Stimulated activated naive CD4-positive, alpha-beta T cell (primary cell): ENCODE data around the gene BHLHE40.

Experiments used
- DNase-seq, 6 experiments: peaks; one replicate each; lab custom pipeline; 2025; lab: John Stamatoyannopoulos, UW

BHLHE40 gene

DNA sequence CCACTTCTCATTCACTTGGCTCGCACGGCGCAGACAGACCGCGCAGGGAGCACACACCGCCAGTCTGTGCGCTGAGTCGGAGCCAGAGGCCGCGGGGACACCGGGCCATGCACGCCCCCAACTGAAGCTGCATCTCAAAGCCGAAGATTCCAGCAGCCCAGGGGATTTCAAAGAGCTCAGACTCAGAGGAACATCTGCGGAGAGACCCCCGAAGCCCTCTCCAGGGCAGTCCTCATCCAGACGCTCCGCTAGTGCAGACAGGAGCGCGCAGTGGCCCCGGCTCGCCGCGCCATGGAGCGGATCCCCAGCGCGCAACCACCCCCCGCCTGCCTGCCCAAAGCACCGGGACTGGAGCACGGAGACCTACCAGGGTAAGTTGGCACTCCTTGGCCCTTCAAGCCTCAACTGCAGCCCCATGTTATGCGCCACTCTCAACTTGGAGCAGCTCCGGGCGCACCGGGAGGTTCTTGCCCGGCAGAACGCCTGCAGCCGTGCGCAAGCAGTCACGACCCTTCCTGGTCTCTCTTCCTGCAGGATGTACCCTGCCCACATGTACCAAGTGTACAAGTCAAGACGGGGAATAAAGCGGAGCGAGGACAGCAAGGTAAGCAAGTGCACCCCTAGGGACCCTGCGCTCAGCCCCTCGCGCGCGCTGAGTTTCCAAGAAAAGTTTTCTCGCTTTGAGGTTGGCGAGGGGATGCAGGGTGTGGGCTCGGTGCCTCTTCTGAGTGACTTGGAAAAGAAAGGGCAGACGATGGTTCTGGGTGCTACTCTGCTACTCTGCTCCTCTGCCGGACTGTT is at the start of gene BHLHE40:
Gene BHLHE40, plus strand, starts transcription at position 10 of the 801 bp plus-strand sequence. Its CDS starts 282 bp downstream, at position 292.
- DNase-seq: peak in 4 of 6 experiments; percentile 37 to 75 (median 54)

DNA sequence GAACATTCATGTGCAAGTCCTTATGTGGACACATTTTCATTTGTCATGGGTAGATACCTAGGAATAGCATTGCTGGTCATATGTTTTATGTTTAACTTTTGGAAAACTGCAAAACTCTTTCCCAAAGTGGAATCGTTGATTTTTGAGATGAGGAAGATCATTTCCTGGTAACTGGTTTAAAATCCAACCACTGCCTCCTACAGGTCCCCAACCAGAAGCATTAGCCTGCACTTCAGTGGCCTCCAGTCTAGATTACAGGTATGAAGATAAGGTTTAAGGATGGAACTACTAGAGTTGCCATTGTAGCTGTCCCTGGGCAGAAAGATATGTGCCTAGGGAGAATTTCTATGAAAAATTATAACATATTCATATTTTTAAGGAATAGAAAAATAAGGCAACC is 48.7 kb upstream of the BHLHE40 start:
- no peak for DNase-seq

DNA sequence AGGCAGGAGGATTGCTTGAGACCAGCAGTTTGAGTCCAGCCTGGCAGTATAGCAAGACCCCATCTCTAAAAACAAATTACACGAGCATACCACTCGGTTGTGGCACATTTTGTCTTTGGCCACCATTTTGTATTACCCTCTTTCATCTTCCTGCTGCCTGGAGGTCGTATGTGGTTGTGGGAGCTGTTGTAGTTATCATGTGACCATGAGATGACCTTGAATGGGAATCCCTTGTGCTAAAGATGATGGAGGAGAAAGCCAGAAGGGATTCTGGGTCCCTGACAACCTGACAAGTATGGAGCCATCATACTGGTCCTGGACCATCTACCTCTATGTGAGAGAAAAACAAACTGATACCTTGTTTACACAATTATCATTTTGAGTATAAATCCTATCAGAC is 45.2 kb upstream of the BHLHE40 start:
- no peak for DNase-seq

DNA sequence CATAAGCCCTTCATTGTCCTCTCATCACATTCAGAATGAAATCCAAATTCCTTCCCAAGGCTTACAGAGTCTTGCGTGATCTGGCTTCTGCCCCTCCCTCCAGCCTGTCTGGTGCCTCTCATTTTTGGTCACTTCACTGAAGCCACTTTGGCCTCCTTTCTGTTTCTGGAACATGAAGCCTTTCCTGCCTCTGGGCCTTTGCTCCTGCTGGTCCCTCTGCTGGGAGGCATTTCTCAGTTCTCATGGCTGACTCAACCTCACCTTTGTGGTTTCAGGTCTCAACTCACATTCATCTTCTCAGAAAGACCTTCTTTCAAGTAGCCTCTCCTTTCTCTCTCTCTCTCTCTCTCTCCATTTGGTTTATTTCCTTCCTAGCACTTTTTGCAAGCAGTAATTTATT is 43.9 kb upstream of the BHLHE40 start:
- DNase-seq: no peak

DNA sequence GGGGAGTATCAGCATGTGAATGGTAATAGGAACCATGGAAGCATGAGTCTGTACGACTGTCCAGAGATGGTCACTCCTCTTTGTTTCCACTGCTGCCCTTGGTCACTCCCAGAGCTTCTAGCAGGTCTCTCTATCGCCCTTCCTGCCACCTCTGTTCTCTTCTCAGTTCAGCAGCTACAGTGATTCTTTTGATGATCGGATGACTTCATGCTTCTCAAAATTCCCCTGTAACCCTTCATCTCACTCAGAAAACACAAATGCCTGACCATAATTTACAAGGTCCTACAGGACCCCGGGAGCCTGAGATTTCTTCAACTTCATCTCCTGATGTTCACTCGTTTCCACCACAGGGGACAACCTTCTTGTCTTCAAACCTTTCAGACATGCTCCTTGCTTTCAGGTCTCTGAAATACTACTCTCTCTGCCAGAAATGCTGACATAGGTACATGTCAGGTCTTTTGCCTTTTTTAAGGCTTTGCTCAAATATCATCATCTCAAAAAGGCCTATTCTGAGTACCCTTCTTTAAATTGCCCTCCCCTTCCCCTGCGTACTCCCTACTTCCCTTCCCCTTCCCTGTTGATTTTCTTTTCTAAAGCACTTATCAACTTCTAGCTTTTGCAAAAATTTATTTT is 42.1 kb upstream of the BHLHE40 start:
- DNase-seq: no peak

DNA sequence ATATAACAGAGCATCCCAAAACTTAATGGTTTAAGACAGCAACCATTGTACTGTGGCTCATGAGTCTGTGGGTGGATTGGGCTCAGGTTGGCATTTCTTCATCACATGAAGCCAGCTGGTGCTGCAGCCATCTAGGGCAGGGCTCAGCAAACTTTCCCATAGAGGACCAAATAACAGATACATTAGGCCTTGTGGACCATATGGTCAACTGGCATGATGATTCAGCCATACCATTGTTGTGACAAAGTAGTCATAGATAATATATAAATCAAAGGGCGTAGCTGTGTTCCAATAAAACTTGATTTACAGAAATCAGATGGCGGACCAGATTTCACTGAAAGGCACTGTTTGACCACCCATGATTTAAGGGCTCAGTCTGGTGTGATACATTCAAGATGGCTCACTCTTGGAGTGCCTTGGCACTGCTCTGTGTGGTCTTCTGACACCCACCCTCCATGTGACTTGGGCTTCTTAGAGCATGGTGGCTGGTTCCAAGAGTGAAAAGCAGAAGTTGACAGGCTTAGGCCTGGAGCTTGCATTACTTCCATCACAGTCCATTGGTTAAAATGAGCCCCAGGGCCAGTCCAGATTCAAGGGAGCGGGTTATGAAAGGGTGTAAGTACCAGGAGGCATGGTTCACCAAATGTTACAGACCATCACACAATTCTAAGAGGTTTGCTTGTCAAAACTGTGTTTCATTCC is 40.8 kb upstream of the BHLHE40 start:
- no peak for DNase-seq

DNA sequence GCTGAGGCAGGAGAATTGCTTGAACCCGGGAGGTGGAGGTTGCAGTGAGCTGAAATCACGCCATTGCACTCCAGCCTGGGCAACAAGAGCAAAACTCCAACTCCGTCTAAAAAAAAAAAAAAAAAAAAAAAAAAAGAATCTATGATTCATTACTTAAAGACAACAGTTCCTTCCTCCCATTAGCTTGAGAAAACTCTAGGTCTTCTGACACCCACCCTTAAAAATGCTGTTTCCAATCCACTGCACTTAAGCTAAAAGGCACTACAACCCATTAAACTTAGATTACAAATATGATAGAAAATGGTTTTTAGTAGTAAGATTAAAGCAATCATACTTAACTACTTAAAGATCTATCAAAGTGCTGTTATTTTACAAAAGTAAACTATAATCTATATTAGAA is 40.0 kb upstream of the BHLHE40 start:
- DNase-seq: no peak

DNA sequence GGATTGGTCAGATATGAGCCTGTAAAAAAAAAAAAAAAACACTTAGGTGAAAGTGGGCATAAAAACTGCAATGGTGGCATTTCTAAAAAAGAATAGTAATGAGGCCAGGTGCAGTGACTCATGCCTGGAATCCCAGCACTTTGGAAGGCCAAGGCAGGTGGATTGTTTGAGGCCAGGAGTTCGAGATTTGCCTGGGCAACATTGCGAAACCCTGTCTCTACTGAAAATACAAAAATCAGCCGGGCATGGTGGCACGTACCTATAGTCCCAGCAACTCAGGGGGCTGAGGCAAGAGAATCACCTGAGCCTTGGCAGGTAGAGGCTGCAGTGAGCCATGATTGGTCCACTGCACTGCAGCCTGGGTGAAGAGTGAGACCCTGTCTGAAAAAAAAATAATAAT is 38.3 kb upstream of the BHLHE40 start:
- DNase-seq: no peak

DNA sequence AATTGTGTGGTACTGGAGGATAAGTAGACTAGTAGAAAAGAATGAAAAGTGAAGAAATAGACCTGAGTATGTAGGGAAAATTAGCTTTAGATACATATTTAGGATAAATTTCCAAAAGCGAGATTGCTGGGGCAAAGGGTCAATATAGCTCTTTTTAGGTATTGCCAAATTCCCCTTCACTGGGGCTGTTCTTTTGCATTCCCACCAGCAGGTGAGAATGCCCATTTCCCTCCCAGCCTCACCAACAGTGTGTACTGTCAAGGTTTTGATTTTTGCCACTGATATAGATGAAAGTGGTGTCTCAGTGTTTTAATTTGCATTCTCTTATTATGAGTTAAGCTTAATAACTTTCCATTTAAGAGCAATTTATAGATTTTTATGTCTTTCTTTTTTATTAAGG is 35.7 kb upstream of the BHLHE40 start:
- no peak for DNase-seq

DNA sequence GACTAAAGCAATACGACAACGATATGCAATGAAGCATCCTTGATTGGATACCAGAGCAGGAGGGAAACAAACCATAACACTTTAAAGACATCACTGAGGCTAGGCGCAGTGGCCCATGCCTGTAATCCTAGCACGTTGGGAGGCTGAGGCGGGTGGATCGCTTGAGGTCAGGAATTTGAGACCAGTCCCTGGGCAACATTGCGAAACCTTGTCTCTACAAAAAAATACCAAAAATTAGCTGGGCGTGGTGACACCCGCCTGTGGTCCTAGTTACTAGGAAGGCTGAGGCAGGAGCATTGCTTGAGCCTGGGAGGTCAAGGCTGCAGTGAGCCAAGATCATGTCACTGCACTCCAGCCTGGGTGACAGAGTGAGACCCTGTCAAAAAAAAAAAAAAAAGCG is 33.9 kb upstream of the BHLHE40 start:
- no peak for DNase-seq

DNA sequence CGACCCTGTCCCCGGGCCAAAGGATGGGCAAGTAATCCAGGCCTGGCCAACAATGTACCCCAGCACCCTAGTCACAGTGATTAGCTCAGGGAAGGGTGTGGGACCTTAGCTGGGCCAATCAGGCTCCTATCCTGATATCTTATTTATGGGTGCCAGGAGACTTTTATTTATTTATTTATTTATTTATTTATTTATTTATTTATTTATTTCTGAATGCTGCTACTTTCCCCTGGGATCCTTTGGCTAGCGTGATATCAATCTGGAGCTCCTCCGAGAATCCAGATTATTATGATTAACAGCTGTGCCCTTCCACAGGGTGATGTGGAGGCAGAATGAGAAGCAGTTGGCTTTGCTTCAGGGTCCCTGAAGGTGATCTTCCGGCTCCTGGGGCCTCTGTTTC is 32.2 kb upstream of the BHLHE40 start:
- DNase-seq: no peak

DNA sequence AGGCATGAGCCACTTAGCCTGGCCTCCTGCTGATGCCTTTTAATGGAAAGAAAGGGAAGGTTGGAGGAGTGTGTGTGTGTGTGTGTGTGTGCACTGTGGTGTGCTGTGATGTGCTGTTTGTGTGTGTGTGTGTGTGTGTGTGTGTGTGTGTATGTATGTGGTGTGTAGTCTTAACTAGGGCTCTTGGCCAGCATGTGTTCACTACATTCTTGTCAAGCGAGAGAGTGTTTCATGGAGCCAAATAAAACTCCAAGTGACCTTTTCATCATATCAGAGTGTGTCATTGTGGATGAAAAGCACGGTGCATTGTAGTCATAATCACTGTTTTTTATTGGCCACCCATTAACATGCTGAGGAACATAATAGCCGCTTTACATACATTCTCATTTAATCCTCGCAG is 30.8 kb upstream of the BHLHE40 start:
- DNase-seq: no peak

DNA sequence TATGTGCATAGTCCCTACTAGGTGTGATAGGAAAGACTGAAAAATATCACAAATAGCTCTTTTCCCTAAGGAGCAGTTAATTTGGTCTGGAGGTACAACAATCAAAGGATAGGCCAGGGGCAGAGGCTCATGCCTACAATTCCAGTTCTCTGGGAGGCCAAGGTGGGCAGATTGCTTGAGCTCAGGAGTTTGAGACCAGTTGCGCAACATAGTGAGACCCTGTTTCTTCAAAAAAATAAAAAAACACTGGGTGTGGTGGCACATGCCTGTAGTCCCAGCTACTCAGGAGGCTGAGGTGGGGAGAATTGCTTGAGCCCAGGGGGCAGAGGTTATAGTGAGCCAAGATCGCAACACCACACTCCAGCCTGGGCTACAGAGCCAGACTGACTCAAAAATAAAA is 30.2 kb upstream of the BHLHE40 start:
- no peak for DNase-seq

DNA sequence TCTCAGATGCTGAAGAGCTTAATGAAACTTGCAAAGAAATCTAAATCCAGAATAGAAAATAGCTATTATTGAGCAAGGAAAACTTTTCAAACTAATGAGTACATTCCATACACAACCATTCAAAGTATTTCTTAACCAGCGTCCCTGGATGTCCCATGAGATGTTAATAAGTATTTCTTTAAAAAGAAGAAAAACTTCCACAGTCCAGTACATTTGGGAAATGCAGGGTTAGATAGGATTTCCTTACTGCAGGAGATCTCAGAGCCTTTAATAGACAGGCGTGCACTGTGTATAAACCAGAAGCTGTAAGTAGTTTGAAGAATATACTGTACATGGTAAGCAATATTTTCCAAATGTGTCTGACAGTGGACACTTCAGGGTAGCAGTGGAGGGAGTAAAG is 29.6 kb upstream of the BHLHE40 start:
- DNase-seq: no peak

DNA sequence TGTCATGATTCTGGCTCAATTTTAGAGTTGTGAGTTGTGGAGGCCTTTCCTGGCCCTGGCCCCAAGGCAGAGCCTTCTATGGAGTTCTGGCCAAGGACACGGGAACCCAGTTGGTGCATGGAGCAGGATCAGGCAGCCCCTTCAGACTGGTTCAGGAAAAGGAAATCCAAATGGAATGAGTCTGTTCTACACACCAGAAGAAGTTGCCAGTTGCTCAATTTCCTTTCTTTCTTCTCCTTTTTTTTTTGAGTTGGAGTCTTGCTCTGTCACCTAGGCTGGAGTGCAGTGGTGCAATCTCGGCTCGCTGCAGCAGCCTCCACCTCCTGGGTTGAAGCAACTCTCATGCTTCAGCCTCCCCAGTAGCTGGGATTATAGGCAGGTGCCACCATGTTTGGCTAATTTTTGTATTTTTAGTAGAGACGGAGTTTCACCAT is 28.9 kb upstream of the BHLHE40 start:
- DNase-seq: no peak

DNA sequence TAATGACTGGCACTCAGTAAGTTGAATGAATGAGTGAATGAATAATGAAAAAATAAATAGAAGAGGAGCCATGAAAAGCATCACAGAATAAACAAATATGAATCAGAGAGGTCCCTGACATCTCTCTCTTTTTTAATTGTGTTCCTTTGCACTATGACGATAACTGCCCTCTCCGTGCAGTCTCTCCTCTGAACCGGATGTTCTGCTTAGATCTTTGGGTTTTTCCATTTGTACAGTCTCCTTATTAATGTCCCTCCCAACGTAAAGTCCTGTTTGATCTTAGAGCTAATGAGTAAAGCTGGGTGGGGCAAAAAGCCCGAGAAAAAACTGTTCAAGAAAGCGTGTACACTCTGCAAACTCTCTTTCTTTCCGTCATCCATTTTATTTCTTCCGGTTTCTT is 28.3 kb upstream of the BHLHE40 start:
- no peak for DNase-seq

DNA sequence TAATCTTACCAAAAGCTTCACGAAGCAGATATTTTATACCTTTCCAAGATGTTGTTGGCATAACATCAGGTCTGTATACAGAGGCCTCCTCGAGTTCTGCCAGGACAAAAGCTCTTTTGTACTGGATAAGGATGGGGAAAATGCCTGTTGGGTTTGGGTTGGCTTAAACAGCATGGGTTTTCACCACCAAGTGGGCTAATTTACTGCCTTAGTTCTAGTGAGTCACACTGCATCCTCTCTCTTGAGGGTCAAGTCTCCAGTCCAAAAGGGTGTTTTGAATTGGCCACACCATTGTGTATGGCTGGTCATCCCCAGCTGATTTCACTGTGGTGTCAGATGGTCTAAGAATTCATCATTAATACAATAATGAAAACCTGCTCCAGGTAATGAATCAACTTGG is 26.1 kb upstream of the BHLHE40 start:
- no peak for DNase-seq

DNA sequence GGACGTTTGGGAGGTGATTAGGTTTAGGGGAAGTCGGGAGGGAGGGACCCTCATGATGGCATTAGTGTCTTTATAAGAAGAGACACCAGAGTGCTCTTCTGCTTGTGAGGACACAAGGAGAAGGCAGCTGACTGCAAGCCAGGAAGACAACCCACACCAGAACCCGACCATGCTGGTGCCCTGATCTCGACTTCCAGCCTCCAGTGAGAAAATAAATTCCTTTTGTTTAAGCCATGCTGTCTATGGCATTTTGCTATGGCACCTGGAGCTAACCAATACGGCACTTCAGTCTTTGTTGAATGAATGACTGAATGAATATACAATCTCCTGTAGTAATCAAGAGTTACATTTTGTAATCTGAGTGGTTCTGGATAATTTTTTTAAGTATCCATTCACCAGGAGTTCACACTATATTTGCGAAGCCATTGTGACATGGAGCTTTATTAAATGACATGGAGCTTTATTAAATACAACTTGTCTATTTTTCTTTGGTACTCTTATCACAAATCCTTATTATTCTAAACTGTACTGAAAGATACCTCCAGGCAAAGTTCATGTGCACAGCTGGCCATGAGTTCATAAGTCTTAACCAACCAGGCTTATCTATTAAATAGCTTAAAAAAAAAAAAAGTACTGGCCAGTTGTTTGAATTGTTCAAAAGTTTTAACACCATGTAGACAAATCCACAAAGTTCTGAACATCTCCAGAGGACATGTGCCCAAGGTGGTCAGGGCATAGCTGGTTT is 24.8 kb upstream of the BHLHE40 start:
- DNase-seq: no peak

DNA sequence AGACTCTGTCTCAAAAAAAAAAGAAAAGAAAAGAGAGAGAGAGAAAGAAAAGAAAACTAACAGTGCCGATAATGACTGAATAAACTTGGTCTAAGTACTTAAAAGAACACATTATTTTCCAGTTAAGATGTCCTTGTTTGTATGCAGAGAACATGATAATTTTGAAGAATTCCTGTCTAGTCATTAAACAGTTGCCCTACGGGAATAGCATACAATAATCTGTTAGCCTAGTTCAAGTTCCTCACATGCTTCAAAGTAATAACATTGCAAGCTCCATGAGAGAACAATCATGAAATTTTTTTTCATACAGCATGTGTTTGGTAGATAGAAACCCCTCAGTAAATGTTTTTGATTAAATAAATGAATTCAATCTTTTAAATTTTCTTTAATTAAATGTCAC is 23.1 kb upstream of the BHLHE40 start:
- no peak for DNase-seq

DNA sequence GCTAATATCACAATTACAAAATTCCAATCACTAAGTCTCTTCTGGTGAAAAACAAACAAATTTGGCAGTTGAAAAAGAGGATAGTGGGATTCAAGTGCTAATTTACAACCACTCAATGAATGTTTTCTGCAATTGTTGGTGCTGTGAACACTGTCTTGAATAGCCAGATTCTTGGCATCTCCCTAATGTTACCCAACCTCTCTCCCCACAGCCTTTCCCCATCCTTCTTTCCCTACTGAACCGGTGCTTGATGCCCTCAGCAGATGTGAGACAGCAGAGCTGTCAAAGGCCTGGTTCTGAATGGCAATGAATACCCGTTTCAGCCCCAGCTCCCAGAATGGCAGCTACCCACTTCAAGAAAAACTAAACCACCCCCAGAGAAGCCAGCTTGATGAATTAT is 22.5 kb upstream of the BHLHE40 start:
- no peak for DNase-seq

DNA sequence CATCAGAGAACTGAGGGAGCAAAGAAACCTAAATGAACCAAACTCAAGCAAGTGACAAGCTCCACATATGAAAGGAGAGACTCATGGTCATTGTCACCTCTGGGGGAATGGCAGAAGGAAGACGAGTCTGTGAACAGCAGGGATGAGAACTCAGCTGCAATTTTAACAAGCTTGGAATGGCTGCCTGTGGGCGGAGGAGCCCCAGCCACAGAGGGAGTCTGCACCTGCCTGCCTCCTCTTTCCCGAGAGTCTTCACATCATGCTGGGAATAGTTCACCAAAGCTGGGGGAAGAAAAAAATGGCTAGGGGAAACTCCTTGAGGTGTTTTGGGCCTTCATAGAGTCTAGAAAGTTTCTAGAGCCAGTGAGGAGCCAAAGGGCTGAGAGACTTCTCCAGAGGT is 21.3 kb upstream of the BHLHE40 start:
- DNase-seq: no peak

DNA sequence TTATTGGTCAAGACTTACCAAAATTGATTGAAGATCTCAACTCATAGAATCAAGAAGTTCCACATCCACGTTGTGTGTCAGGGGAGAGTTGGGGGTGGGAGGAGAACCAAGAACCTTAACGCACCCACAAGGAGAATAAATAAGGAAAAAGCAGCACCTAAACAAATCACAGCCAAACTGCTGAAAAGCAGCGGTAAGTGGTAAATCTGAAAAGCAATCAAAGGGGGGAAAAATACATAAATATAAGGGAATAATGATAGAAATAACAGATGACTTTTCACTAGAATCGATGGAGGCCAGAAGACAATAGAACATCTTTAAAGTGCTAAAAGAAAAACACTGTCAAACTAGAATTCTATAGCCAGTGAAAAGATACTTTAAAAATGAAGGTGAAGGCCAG is 20.1 kb upstream of the BHLHE40 start:
- no peak for DNase-seq
